Right atrium auricular region (tissue), 2 donors: ENCODE measurements around the gene MAGIX. TPM values are rescaled to one million over a fixed set of nuclear protein-coding genes. Genes with fewer than 3 reads are reported as not detected.

Experiments
- DNase-seq: peaks from one replicate; pipeline ENCODE4 v3.0.0-alpha.2; 2019; ENCODE audit warnings: low spot score
- H3K27ac ChIP-seq, 2 donors: fragments of 200-600 bp; sonication (generic); 1 replicate in 1 of 2; 2 replicates in 1 of 2; pipeline ENCODE4 v1.5.1; 2016 to 2019
- H3K27me3 ChIP-seq, 2 donors: fragments of 200-600 bp; sonication (generic); one replicate each; pipeline versions ENCODE4 v1.5.1 to v1.6.0; 2017 to 2019
- H3K36me3 ChIP-seq: fragments of 200-600 bp; sonication (generic); one replicate; pipeline ENCODE4 v1.5.1; 2016
- H3K4me1 ChIP-seq, 2 donors: fragments of 200-600 bp; sonication (generic); one replicate each; pipeline versions ENCODE4 v1.5.1 to v1.6.0; 2017 to 2019
- H3K4me3 ChIP-seq, 2 donors: fragments of 200-600 bp; sonication (generic); 1 replicate in 1 of 2; 2 replicates in 1 of 2; pipeline ENCODE4 v1.5.1; 2017 to 2019; ENCODE audit warnings: mild to moderate bottlenecking in 1 of 2, moderate library complexity in 1 of 2
- H3K9me3 ChIP-seq, 2 donors: fragments of 200-600 bp; sonication (generic); one replicate each; pipeline ENCODE4 v1.5.1; 2019
- total RNA-seq, 2 donors: library from RNA; depleted of rRNA; stranded (reverse); fragments of >200 nt; gene quantifications; one replicate each; pipeline ENCODE4 v1.1.0, GENCODE V29; 2016
- TF ChIP-seq, protein P1 (sequence below), 2 donors: fragments of 200-600 bp; sonication (generic); IDR thresholded peaks; one replicate each; pipeline ENCODE4 v1.5.1; 2019; ENCODE audit warnings: antibody characterized with exemption in 2 of 2

MAGIX gene
- total RNA-seq, 2 donors from 2014 or later: 18.9 to 23.4 TPM

DNA sequence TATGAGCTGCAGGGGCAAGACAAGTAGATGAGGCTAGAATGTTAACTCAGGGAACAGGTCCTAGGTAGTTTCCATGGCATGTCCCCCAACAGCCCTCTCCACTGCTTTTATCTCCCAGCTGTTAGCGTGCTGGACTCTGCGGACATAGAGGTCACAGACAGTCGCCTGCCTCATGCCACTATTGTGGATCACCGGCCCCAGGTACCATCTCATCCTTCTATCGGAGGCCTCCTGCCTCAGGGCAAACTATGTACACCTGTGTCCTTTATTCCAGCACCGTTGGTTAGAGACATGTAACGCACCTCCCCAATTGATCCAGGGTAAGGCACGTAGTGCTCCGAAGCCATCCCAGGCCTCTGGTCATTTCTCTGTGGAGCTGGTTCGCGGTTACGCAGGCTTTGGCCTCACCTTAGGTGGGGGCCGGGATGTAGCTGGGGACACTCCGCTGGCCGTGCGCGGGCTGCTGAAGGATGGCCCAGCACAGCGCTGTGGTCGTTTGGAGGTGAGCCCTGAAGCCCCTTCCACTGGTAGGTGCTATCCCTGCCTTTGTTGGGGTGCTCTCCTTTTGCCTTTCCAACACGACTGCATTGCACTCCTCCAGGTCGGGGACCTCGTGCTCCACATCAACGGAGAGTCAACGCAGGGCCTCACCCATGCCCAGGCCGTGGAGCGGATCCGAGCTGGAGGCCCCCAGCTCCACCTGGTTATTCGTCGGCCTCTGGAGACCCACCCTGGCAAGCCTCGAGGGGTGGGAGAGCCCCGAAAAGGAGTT, 2.2 kb downstream of the MAGIX start:
- Histone ChIP-seq H3K27me3 (no peaks in the 10 kb centered on the region), H3K9me3 (no peaks in the 10 kb centered on the region), H3K27ac (peak overlapping the region; percentile 91 to 92), H3K4me3 (no peak overlapping the region), H3K36me3 (no peaks in the 10 kb centered on the region), H3K4me1 (peaks cover 0 to 9% of the 10 kb centered on the region in 2 donors)
- no peak for DNase-seq
- TF ChIP-seq, protein P1, sequence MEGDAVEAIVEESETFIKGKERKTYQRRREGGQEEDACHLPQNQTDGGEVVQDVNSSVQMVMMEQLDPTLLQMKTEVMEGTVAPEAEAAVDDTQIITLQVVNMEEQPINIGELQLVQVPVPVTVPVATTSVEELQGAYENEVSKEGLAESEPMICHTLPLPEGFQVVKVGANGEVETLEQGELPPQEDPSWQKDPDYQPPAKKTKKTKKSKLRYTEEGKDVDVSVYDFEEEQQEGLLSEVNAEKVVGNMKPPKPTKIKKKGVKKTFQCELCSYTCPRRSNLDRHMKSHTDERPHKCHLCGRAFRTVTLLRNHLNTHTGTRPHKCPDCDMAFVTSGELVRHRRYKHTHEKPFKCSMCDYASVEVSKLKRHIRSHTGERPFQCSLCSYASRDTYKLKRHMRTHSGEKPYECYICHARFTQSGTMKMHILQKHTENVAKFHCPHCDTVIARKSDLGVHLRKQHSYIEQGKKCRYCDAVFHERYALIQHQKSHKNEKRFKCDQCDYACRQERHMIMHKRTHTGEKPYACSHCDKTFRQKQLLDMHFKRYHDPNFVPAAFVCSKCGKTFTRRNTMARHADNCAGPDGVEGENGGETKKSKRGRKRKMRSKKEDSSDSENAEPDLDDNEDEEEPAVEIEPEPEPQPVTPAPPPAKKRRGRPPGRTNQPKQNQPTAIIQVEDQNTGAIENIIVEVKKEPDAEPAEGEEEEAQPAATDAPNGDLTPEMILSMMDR (IDR thresholded peaks at IDR 0.05): no peak

DNA sequence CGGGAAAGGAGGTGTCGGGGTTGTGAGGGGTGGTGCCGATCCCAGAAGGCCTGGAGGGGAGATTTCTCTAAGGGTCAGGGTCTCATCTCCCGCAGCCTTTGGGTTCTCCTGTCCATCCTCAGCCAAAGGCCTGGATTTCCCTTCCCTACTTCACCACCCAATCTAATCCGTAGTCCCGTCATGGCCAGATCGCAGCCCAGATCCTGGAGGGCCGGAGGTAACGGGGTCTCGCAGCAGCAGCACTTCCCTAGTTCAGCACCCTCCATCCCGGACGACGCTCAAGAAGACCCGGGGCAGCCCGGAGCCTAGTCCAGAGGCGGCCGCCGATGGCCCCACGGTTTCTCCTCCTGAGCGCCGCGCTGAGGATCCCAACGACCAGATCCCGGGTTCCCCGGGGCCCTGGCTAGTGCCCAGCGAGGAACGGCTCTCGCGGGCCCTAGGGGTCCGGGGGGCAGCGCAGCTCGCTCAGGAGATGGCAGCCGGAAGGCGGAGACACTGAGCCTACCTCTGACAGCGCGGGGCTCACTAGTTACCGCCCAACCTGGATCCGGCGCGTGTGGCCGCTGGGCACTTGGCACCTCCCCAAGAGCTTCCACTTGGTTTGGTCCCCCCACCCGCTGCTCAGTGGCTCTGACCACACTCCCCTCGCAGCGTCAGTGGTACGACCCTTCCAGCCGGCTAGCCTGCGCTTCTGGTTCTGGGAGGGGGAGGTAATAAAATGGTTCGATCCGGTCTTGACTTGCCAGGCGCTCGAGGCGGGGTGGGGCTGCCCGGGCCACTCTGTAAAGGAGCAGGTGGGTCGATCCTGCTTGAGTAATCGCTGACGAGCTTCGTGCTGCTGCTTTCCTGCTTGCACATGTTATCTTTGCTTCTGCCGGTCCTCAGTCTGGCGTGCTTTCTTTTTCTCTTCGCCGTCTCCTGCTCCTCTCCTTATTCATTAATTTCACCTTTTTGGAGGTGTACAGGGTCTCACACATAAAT, 3.6 kb downstream of the MAGIX start:
- TF ChIP-seq, protein P1 (IDR thresholded peaks at IDR 0.05): peak in 1 of 2 donors; percentile 54
- peak; percentile 71 for DNase-seq
- peaks cover 0 to 9% of the 10 kb centered on the region in 2 donors for H3K4me1 ChIP-seq
- peak overlapping the region; percentile 35 to 42 for H3K4me3 ChIP-seq
- peak overlapping the region; percentile 91 to 92 for H3K27ac ChIP-seq
- no peaks in the 10 kb centered on the region for H3K9me3 ChIP-seq
- no peaks in the 10 kb centered on the region for H3K36me3 ChIP-seq
- H3K27me3 ChIP-seq: no peaks in the 10 kb centered on the region

DNA sequence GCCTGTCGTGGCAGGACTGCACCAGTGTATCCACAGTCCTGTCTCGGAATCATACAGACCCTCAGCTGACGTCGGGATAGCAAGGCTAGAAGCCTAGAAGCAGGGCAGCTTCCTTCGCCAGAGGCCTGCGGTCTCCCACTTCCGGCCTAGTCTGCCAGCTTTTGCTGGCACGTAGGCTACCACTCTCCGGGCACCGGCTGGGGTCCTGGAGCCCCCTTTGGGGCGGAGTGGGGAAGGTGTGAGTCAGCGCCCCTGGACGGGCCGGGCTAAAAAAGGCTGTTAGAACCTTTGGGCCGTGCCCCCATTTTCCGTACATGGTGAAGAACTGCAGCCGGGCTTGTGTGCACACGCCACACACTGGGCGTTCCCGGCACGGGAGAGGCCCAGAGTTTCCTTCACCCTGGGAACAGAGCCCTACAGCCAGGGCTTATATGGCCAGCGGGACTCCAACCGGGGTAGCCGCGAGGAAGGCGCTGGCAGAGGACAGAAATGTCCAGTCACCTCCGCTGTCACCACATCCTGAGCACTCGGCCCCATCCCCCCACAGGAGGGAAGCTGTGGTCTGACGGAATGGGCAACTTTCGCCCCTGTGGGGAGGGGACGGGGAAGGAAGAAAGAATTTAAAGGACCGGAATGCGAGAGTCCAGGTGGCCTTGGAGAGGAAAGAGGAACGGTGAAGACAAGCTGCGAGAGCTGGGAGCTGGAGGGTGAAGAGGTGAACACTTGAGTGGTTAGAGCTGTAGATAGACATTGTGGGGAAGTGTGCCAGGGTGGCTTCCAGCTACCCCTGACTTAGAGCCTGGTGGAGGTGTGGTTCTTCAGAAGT, 4.6 kb downstream of the MAGIX start:
- DNase-seq: peak; percentile 87
- H3K27ac ChIP-seq: peak overlapping the region; percentile 91 to 92
- no peaks in the 10 kb centered on the region for H3K27me3 ChIP-seq
- H3K9me3 ChIP-seq: no peaks in the 10 kb centered on the region
- TF ChIP-seq, protein P1 (IDR thresholded peaks at IDR 0.05): no peak
- peak overlapping the region; percentile 35 to 42 for H3K4me3 ChIP-seq
- peaks cover 0 to 9% of the 10 kb centered on the region in 2 donors for H3K4me1 ChIP-seq
- no peaks in the 10 kb centered on the region for H3K36me3 ChIP-seq

DNA sequence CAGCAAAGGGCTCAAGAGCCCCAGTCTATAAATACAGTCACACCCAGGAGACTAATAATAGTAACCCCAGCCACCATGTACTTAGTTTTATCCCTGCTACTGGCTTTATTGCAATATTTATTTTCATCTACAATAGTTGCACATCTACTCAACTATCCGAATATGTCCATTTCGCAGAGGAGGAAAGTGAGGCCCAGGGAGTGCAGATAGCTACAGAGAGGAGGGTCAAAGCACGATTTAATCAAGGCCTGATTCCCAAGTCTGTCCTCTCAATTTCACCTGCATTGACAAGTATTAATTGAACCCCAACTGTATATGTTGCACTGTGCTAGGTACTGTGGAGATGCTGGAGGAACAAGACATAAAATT, 5.2 kb downstream of the MAGIX start:
- Histone ChIP-seq H3K27ac (peak overlapping the region; percentile 91 to 92), H3K9me3 (no peaks in the 10 kb centered on the region), H3K27me3 (no peaks in the 10 kb centered on the region), H3K4me3 (peak overlapping the region; percentile 35 to 42), H3K36me3 (no peaks in the 10 kb centered on the region), H3K4me1 (peaks cover 0 to 10% of the 10 kb centered on the region in 2 donors)
- no peak for DNase-seq
- TF ChIP-seq, protein P1 (IDR thresholded peaks at IDR 0.05): no peak

DNA sequence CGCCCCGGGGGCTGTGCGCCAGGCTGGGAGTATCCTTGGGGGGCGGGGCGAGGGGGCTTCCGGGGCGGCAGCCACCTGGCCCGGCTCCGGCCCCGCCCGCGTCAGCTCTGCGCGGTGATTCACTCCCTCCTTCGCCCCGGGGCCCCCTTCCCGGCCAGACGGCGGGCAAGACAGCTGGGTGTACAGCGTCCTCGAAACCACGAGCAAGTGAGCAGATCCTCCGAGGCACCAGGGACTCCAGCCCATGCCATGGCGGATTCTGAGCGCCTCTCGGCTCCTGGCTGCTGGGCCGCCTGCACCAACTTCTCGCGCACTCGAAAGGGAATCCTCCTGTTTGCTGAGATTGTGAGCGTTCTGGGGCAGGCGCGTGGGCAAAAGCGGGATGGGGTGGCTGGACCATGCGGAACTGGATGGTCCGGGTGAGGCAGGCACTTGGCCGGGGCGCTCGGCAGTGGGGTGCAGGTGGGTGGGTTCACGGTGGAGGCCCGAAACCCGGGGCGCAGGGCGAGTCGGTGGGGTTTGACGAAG, 9.3 kb downstream of the MAGIX start, which contains the start of gene PLP2:
Gene PLP2, plus strand, starts transcription at position 147 of the 528 bp plus-strand sequence. Its CDS starts 103 bp downstream, at position 250.
- TF ChIP-seq, protein P1 (IDR thresholded peaks at IDR 0.05): no peak
- no peak for DNase-seq
- peak within 1 kb of the TSS; percentile 48 to 64 for H3K4me3 ChIP-seq
- peak within 1 kb of the TSS; percentile 89 to 91 for H3K27ac ChIP-seq
- no peaks in the 10 kb centered on the region for H3K9me3 ChIP-seq
- peaks cover 0 to 10% of the 10 kb centered on the region in 2 donors for H3K4me1 ChIP-seq
- H3K36me3 ChIP-seq: peaks cover 22% of the 10 kb centered on the region
- H3K27me3 ChIP-seq: no peaks in the 10 kb centered on the region
